KOPT-K1 (cell line): ENCODE measurements around the gene ZNF587B.
"Not testable (repeated sequence)": the region's sequence is repeated elsewhere in the genome, so short reads cannot be mapped to it uniquely, and the experiment has no call there.

Experiments
- H3K27ac ChIP-seq: fragments of 200-600 bp; sonication (generic); 2 replicates; pipeline ENCODE4 v1.5.1; 2016; ENCODE audit warnings: antibody characterized with exemption, mild to moderate bottlenecking, low read depth, low read length; ENCODE audit not compliant: poor library complexity, severe bottlenecking
- H3K36me3 ChIP-seq: fragments of 200-600 bp; sonication (generic); 2 replicates; pipeline ENCODE4 v1.5.1; 2017; ENCODE audit warnings: antibody characterized with exemption, mild to moderate bottlenecking, low read length, moderate library complexity; ENCODE audit not compliant: insufficient read depth
- H3K9me3 ChIP-seq: fragments of 200-600 bp; sonication (generic); 2 replicates; pipeline ENCODE4 v1.5.1; 2017; ENCODE audit warnings: antibody characterized with exemption, low read length, mild to moderate bottlenecking; ENCODE audit not compliant: insufficient read depth, poor library complexity, severe bottlenecking

Gene ZNF587B

GRCh38 chr19:57830071-57830602 lies at the start of gene ZNF587B:
TSS of gene ZNF587B (plus strand) at chr19:57830299. CDS start at chr19:57830529, 230 bp downstream.
- H3K27ac ChIP-seq = no peak within 1 kb of the TSS

GRCh38 chr19:57786286-57786685 lies 43.8 kb upstream of the ZNF587B start:
- H3K36me3 ChIP-seq = peaks cover 74% of the 10 kb centered on the region

More at GRCh38 chr19:57830071-57830602, at the start of gene ZNF587B:
- peaks cover 55% of the 10 kb centered on the region for H3K36me3 ChIP-seq
- H3K9me3 ChIP-seq = no peaks in the 10 kb centered on the region

GRCh38 chr19:57786906-57787305 lies 43.2 kb upstream of the ZNF587B start:
- no peak overlapping the region for H3K27ac ChIP-seq
- H3K9me3 ChIP-seq = no peaks in the 10 kb centered on the region
- H3K36me3 ChIP-seq = peaks cover 74% of the 10 kb centered on the region

More at GRCh38 chr19:57786286-57786685, 43.8 kb upstream of the ZNF587B start:
- H3K27ac ChIP-seq = no peak overlapping the region
- no peaks in the 10 kb centered on the region for H3K9me3 ChIP-seq

- Histone ChIP-seq H3K36me3 (peaks cover 77% of the 10 kb centered on the region), H3K27ac (no peak overlapping the region), H3K9me3 (no peaks in the 10 kb centered on the region)
These were observed 41.9 kb upstream of the ZNF587B start for GRCh38 chr19:57788114-57788692.

GRCh38 chr19:57789288-57789687 lies 40.8 kb upstream of the ZNF587B start:
- Histone ChIP-seq H3K36me3 (peaks cover 84% of the 10 kb centered on the region), H3K27ac (no peak overlapping the region), H3K9me3 (no peaks in the 10 kb centered on the region)

GRCh38 chr19:57796580-57796979 lies 33.5 kb upstream of the ZNF587B start:
- not testable (repeated sequence) for H3K27ac ChIP-seq, H3K9me3 ChIP-seq
- peaks cover 59% of the 10 kb centered on the region for H3K36me3 ChIP-seq

- no peaks in the 10 kb centered on the region for H3K9me3 ChIP-seq
- peaks cover 53% of the 10 kb centered on the region for H3K36me3 ChIP-seq
- H3K27ac ChIP-seq = no peak overlapping the region
These were observed 29.4 kb upstream of the ZNF587B start for GRCh38 chr19:57800696-57801095.

GRCh38 chr19:57802269-57802668 lies 27.8 kb upstream of the ZNF587B start:
- Histone ChIP-seq H3K27ac (no peak overlapping the region), H3K9me3 (no peaks in the 10 kb centered on the region), H3K36me3 (peaks cover 58% of the 10 kb centered on the region; the same call in 1 of the 2 replicates)

GRCh38 chr19:57803265-57803593 lies 26.9 kb upstream of the ZNF587B start:
- H3K27ac ChIP-seq = no peak overlapping the region
- H3K36me3 ChIP-seq = peaks cover 68% of the 10 kb centered on the region
- H3K9me3 ChIP-seq = no peaks in the 10 kb centered on the region

GRCh38 chr19:57803594-57804325 lies 26.3 kb upstream of the ZNF587B start:
- Histone ChIP-seq H3K9me3 (no peaks in the 10 kb centered on the region), H3K27ac (no peak overlapping the region), H3K36me3 (peaks cover 73% of the 10 kb centered on the region)

GRCh38 chr19:57807541-57807940 lies 22.6 kb upstream of the ZNF587B start:
- Histone ChIP-seq H3K36me3 (peaks cover 82% of the 10 kb centered on the region), H3K27ac (no peak overlapping the region), H3K9me3 (no peaks in the 10 kb centered on the region)

- H3K36me3 ChIP-seq = peaks cover 63% of the 10 kb centered on the region
- not testable (repeated sequence) for H3K27ac ChIP-seq, H3K9me3 ChIP-seq
These were observed 19.4 kb upstream of the ZNF587B start for GRCh38 chr19:57810410-57811295.

- Histone ChIP-seq H3K9me3 (no peaks in the 10 kb centered on the region), H3K36me3 (peaks cover 47% of the 10 kb centered on the region), H3K27ac (no peak overlapping the region)
These were observed 17.9 kb upstream of the ZNF587B start for GRCh38 chr19:57812226-57812625.

GRCh38 chr19:57812975-57813820 lies 16.9 kb upstream of the ZNF587B start:
- peaks cover 38% of the 10 kb centered on the region for H3K36me3 ChIP-seq
- not testable (repeated sequence) for H3K27ac ChIP-seq, H3K9me3 ChIP-seq
